Calu3 (cell line): ENCODE measurements around the gene CCL20. TPM values are rescaled to one million over a fixed set of nuclear protein-coding genes. Genes with fewer than 3 reads are reported as not detected.

Experiments used
- BruUV-seq: library from RNA; stranded (reverse); fragments of 400-500 nt; replicated peaks from 2 replicates; lab custom pipeline; 2021; lab: Mats Ljungman, UMichigan
- CTCF ChIA-PET: fragments of 300-600 bp; sonication (Branson Sonifier 250); formaldehyde crosslinking; loops from one replicate; lab custom pipeline; 2022; ENCODE audit warnings: antibody characterized with exemption; lab: Charles Lee
- DNase-seq: peaks from one replicate; pipeline ENCODE4 v3.0.0; 2022
- H3K27ac Mint-ChIP-seq: one replicate; pipeline ENCODE4 v1.8.0; 2022; ENCODE audit warnings: mixed read lengths; ENCODE audit not compliant: unreplicated experiment
- H3K27me3 Mint-ChIP-seq: one replicate; pipeline ENCODE4 v1.8.0; 2022; ENCODE audit warnings: mixed read lengths; ENCODE audit not compliant: unreplicated experiment
- H3K36me3 Mint-ChIP-seq: one replicate; pipeline ENCODE4 v1.8.0; 2022; ENCODE audit warnings: mild to moderate bottlenecking, moderate library complexity, mixed read lengths; ENCODE audit not compliant: insufficient read depth, unreplicated experiment
- H3K4me1 Mint-ChIP-seq: one replicate; pipeline ENCODE4 v1.8.0; 2022; ENCODE audit warnings: mild to moderate bottlenecking, low read depth, mixed read lengths; ENCODE audit not compliant: unreplicated experiment
- H3K4me3 Mint-ChIP-seq: one replicate; pipeline ENCODE4 v1.8.0; 2022; ENCODE audit warnings: mild to moderate bottlenecking, low read depth, moderate library complexity, mixed read lengths; ENCODE audit not compliant: unreplicated experiment
- H3K9me3 Mint-ChIP-seq: one replicate; pipeline ENCODE4 v1.8.0; 2022; ENCODE audit warnings: low read depth, mixed read lengths; ENCODE audit not compliant: unreplicated experiment
- CTCF ChIP-seq: fragments of 200-600 bp; IDR thresholded peaks from one replicate; pipeline ENCODE4 v1.8.0; 2022; ENCODE audit warnings: antibody characterized with exemption; ENCODE audit not compliant: unreplicated experiment
- intact Hi-C: fragments of 100-400 bp; cut with micrococcal nuclease; formaldehyde crosslinking; loops from one replicate; pipeline ENCODE4 v1.10.0; 2022; ENCODE audit not compliant: unreplicated experiment
- total RNA-seq: library from RNA; stranded (reverse); gene quantifications from 2 replicates; pipeline ENCODE4 v1.2.3, GENCODE V29; 2022

Gene CCL20
- total RNA-seq, 1 experiment from 2014 or later: 39.9 TPM

GRCh38 chr2:227864161-227864756 lies 50.6 kb downstream of the CCL20 start:
- no peak for TF ChIP-seq CTCF
- intact Hi-C loops: loop anchor here (5.0 kb wide), 1 partner anchor 457 kb away; no protein-coding TSS in a partner anchor
- no peaks in the 10 kb centered on the region for H3K27me3 Mint-ChIP-seq
- no peak for DNase-seq
- no TSS peak for BruUV-seq
- H3K27ac Mint-ChIP-seq: peak overlapping the region; percentile 19
- no peak overlapping the region for H3K4me3 Mint-ChIP-seq
- peaks cover 6% of the 10 kb centered on the region for H3K36me3 Mint-ChIP-seq
- H3K4me1 Mint-ChIP-seq: peaks cover 41% of the 10 kb centered on the region
- no peaks in the 10 kb centered on the region for H3K9me3 Mint-ChIP-seq
- CTCF ChIA-PET: interaction anchor here (0.6 kb wide), 1 partner anchor 1302 kb away, joined by 7 read pairs; no protein-coding TSS in a partner anchor

DNA sequence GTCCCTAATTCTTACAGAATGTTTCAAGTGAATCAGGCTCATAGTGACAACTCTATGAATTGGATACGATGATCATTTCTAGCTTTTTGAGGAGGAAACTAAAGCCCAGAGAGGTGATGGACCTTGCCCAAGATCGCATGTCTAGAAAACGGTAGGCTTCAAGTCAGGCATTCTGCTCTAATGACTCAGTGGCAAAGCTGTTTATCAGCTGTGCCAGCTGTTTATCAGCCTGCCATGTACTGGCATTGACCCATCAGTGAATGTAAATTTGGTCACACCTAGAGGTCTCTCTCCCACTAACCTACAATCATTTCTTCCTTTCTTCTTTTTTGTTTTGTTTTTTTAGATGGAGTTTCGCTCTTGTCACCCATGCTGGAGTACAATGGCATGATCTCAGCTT lies 51.6 kb downstream of the CCL20 start:
- Mint-ChIP-seq H3K27me3 (no peaks in the 10 kb centered on the region), H3K4me1 (peaks cover 46% of the 10 kb centered on the region), H3K4me3 (no peak overlapping the region), H3K36me3 (peaks cover 6% of the 10 kb centered on the region), H3K9me3 (no peaks in the 10 kb centered on the region), H3K27ac (no peak overlapping the region)
- DNase-seq: no peak
- CTCF ChIA-PET: interaction anchor here (1.0 kb wide), 1 partner anchor 91 kb away, joined by 3 read pairs; no protein-coding TSS in a partner anchor
- no TSS peak for BruUV-seq
- intact Hi-C loops: no loop called here
- TF ChIP-seq CTCF: no peak

Other genes with a start within 250 kb of the CCL20 start
- gene SCYGR2, start 214.9 kb upstream of the CCL20 start, total RNA-seq: not detected in 2 replicates
- not detected in 2 replicates for gene SCYGR3, start 199.0 kb upstream of the CCL20 start, total RNA-seq
- gene SCYGR4, start 196.3 kb upstream of the CCL20 start, total RNA-seq: 0.22 TPM in 1 of 2 replicates, not detected in the other
- not detected in 2 replicates for gene SCYGR5, start 147.0 kb upstream of the CCL20 start, total RNA-seq
- gene SLC19A3, start 95.8 kb upstream of the CCL20 start, total RNA-seq: 63.8 and 82.4 TPM in 2 replicates
- not detected in 2 replicates for gene SCYGR6, start 89.1 kb upstream of the CCL20 start, total RNA-seq
- not detected in 2 replicates for gene SCYGR7, start 85.5 kb upstream of the CCL20 start, total RNA-seq
- not detected in 2 replicates for gene SCYGR8, start 67.9 kb upstream of the CCL20 start, total RNA-seq
- 2.4 and 3.2 TPM in 2 replicates for gene DAW1, start 57.8 kb downstream of the CCL20 start, total RNA-seq